Measurements from ENCODE around the gene GIPC3.
"Not testable (repeated sequence)": the region's sequence is repeated elsewhere in the genome, so short reads cannot be mapped to it uniquely, and the experiment has no call there.

The GIPC3 gene

GRCh38 chr19:3578390-3578789, 6.9 kb upstream of the GIPC3 start:
- Histone ChIP-seq H3K4me1 (ENCODE audit: control insufficient read depth, insufficient read depth, low read length) (peaks cover 18% of the 10 kb centered on the region), H3K4me3 (ENCODE audit: low read length in 2 of 2) (no peak overlapping the region), H3K36me3 (ENCODE audit: control insufficient read depth in 2 of 2, insufficient read depth in 2 of 2, low read length in 2 of 2) (peaks cover 2 to 3% of the 10 kb centered on the region in 2 donors), H3K27ac (ENCODE audit: low read length) (no peak overlapping the region), H3K9me3 (ENCODE audit: control insufficient read depth in 2 of 2, low read length in 2 of 2) (no peaks in the 10 kb centered on the region), H3K27me3 (ENCODE audit: control insufficient read depth in 1 of 2, insufficient read depth in 2 of 2, low read length in 2 of 2) (no peaks in the 10 kb centered on the region), H3K9ac (ENCODE audit: low read length in 2 of 2) (no peak overlapping the region)

DNA sequence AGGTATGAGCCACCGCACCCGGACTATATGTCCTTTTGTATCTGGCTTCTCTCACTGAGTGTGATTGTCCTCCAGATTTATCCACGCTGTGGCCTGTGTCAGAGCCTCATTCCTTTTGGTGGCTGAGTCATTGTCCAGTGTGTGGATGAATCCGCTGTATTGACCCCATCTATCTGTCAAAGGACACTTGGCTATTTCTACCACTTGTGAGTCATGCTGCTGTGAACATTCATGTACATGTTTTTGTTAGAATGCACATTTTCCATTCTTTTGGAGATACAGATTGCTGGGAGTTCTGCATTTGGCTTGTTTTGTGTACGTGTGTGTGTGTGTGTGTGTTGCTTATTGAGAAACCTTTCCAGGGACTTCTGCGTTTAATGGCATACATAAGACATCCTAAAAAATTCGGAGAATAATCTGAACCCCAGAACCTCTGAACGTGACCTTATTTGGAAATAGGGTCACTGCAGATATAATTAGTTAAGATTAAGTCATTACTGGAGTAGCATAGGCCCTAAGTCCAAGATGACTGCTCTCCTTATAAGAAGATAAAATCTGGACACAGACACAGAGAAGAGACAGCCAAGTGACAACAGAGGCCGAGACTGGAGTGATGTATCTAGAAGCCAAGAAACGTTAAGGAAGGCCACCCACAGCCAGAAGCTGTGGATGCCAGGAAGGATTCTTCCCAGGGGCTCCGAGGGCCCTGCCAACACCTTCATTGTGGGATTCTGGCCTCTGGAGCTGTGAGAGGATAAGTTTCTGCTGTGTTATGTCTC, 4.9 kb upstream of the GIPC3 start:
- no peak overlapping the region for H3K9ac ChIP-seq (ENCODE audit: low read length in 2 of 2)
- H3K9me3 ChIP-seq (ENCODE audit: control insufficient read depth in 2 of 2, low read length in 2 of 2): no peaks in the 10 kb centered on the region
- H3K4me1 ChIP-seq (ENCODE audit: control insufficient read depth, insufficient read depth, low read length): peaks cover 14% of the 10 kb centered on the region
- no peak overlapping the region for H3K4me3 ChIP-seq (ENCODE audit: low read length in 2 of 2)
- H3K27me3 ChIP-seq (ENCODE audit: control insufficient read depth in 1 of 2, insufficient read depth in 2 of 2, low read length in 2 of 2): peaks cover 2 to 3% of the 10 kb centered on the region in 2 donors
- H3K36me3 ChIP-seq (ENCODE audit: control insufficient read depth in 2 of 2, insufficient read depth in 2 of 2, low read length in 2 of 2): peaks cover 0 to 1% of the 10 kb centered on the region in 2 donors
- no peak overlapping the region for H3K27ac ChIP-seq (ENCODE audit: low read length)

GRCh38 chr19:3581792-3582191, 3.5 kb upstream of the GIPC3 start:
- H3K27ac ChIP-seq (ENCODE audit: low read length); H3K4me3 ChIP-seq (ENCODE audit: low read length in 2 of 2); H3K9ac ChIP-seq (ENCODE audit: low read length in 2 of 2); H3K9me3 ChIP-seq (ENCODE audit: control insufficient read depth in 2 of 2, low read length in 2 of 2); H3K36me3 ChIP-seq (ENCODE audit: control insufficient read depth in 2 of 2, insufficient read depth in 2 of 2, low read length in 2 of 2): not testable (repeated sequence)
- Histone ChIP-seq H3K27me3 (ENCODE audit: control insufficient read depth in 1 of 2, insufficient read depth in 2 of 2, low read length in 2 of 2) (peaks cover 7 to 14% of the 10 kb centered on the region in 2 donors), H3K4me1 (ENCODE audit: control insufficient read depth, insufficient read depth, low read length) (peaks cover 15% of the 10 kb centered on the region)

DNA sequence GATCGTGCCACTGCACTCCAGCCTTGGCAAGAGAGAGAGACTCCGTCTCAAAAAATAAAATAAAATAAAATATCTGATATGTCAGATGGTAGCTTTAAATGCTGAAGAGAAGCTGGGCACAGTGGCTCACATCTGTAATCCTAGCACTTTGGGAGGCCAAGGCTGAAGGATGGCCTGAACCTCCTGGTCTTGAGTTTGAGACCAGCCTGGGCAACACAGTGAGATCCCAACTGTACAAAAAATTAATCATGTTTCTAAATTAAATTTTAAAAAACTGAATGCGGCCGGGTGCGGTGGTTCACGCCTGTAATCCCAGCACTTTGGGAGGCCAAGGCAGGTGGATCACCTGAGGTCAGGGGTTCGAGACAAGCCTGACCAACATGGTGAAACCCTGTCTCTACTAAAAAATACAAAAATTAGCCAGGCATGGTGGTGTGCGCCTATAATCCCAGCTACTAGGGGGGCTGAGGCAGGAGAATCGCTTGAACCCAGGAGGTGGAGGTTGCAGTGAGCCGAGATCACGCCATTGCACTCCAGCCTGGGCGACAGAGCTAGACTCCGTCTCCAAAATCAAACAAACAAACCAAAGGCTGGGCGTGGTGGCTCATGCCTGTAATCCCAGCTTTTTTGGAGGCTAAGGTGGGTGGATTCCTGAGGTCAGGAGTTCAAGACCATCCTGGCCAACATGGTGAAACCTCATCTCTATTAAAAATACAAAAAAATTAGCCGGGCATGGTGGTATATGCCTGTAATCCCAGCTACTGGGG, 1.1 kb upstream of the GIPC3 start:
- Histone ChIP-seq H3K27me3 (ENCODE audit: control insufficient read depth in 1 of 2, insufficient read depth in 2 of 2, low read length in 2 of 2) (peaks cover 7 to 16% of the 10 kb centered on the region in 2 donors), H3K4me1 (ENCODE audit: control insufficient read depth, insufficient read depth, low read length) (peaks cover 19% of the 10 kb centered on the region)
- H3K4me3 ChIP-seq (ENCODE audit: low read length in 2 of 2); H3K9me3 ChIP-seq (ENCODE audit: control insufficient read depth in 2 of 2, low read length in 2 of 2); H3K27ac ChIP-seq (ENCODE audit: low read length); H3K36me3 ChIP-seq (ENCODE audit: control insufficient read depth in 2 of 2, insufficient read depth in 2 of 2, low read length in 2 of 2); H3K9ac ChIP-seq (ENCODE audit: low read length in 2 of 2): not testable (repeated sequence)

DNA sequence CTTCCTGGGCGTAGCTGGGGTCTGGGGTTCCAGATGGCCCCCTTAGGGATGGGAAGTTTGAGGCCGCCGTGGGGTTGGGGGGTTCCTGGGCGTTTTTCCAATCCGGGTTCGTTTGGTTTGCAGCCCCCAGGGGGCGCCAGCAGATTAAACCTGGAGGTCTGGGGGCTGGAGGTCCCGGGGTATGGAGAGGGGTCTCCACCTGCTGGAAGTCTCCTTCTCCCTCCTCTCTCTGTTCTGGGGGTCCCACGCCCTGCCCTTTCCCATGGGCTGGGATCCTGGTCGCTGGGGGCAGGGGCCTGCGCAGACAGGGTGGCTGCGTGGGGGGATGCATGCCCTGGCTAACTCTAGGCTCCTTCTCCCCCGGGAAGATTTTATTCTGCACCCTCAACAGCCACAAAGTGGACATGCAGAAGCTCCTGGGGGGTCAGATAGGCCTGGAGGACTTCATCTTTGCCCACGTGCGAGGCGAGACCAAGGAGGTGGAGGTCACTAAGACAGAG, 899 bp downstream of the GIPC3 start:
- no peak overlapping the region for H3K27ac ChIP-seq (ENCODE audit: low read length)
- H3K9ac ChIP-seq (ENCODE audit: low read length in 2 of 2): no peak overlapping the region
- peak overlapping the region in 1 of 2 donors; percentile 47 for H3K4me3 ChIP-seq (ENCODE audit: low read length in 2 of 2)
- no peaks in the 10 kb centered on the region for H3K9me3 ChIP-seq (ENCODE audit: control insufficient read depth in 2 of 2, low read length in 2 of 2)
- no peaks in the 10 kb centered on the region for H3K36me3 ChIP-seq (ENCODE audit: control insufficient read depth in 2 of 2, insufficient read depth in 2 of 2, low read length in 2 of 2)
- peaks cover 7 to 16% of the 10 kb centered on the region in 2 donors for H3K27me3 ChIP-seq (ENCODE audit: control insufficient read depth in 1 of 2, insufficient read depth in 2 of 2, low read length in 2 of 2)
- peaks cover 19% of the 10 kb centered on the region for H3K4me1 ChIP-seq (ENCODE audit: control insufficient read depth, insufficient read depth, low read length)

DNA sequence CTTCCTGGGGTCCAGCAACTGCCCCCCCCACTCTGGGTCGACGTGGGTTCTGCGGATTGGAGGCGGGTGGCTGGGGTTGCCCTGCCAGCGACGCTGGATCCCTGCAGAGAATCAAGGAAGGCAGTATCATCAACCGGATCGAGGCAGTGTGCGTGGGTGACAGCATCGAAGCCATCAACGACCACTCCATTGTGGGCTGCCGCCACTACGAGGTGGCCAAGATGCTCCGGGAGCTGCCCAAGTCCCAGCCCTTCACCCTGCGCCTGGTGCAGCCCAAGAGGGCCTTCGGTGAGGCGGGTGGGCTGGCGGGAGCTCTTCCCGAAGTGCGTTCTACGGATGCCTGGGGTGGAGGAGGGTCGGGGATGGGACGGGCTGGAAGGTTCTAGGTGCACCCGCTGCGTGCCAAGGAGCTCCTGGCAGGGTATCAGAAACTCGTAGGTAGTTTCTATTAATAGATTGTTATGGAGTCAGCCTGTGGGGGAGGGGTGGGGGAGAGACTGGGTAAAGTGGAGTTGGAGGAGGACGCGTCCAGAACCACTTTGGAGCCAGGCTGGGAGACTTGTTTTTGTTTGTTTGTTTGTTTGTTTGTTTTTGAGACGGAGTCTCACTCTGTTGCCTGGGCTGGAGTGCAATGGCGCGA, 1.5 kb downstream of the GIPC3 start:
- peaks cover 19% of the 10 kb centered on the region for H3K4me1 ChIP-seq (ENCODE audit: control insufficient read depth, insufficient read depth, low read length)
- H3K27ac ChIP-seq (ENCODE audit: low read length): no peak overlapping the region
- no peaks in the 10 kb centered on the region for H3K36me3 ChIP-seq (ENCODE audit: control insufficient read depth in 2 of 2, insufficient read depth in 2 of 2, low read length in 2 of 2)
- H3K27me3 ChIP-seq (ENCODE audit: control insufficient read depth in 1 of 2, insufficient read depth in 2 of 2, low read length in 2 of 2): peaks cover 7 to 16% of the 10 kb centered on the region in 2 donors
- H3K4me3 ChIP-seq (ENCODE audit: low read length in 2 of 2): peak overlapping the region; percentile 29 to 40
- H3K9me3 ChIP-seq (ENCODE audit: control insufficient read depth in 2 of 2, low read length in 2 of 2): no peaks in the 10 kb centered on the region
- no peak overlapping the region for H3K9ac ChIP-seq (ENCODE audit: low read length in 2 of 2)

- Histone ChIP-seq H3K36me3 (ENCODE audit: control insufficient read depth in 2 of 2, insufficient read depth in 2 of 2, low read length in 2 of 2) (no peaks in the 10 kb centered on the region), H3K4me1 (ENCODE audit: control insufficient read depth, insufficient read depth, low read length) (peaks cover 19% of the 10 kb centered on the region), H3K9ac (ENCODE audit: low read length in 2 of 2) (no peak overlapping the region), H3K27ac (ENCODE audit: low read length) (no peak overlapping the region), H3K4me3 (ENCODE audit: low read length in 2 of 2) (no peak overlapping the region), H3K27me3 (ENCODE audit: control insufficient read depth in 1 of 2, insufficient read depth in 2 of 2, low read length in 2 of 2) (peaks cover 6 to 16% of the 10 kb centered on the region in 2 donors), H3K9me3 (ENCODE audit: control insufficient read depth in 2 of 2, low read length in 2 of 2) (no peaks in the 10 kb centered on the region)
These were observed 4.2 kb downstream of the GIPC3 start for GRCh38 chr19:3589439-3589838.

GRCh38 chr19:3589949-3590348, 4.7 kb downstream of the GIPC3 start:
- no peak overlapping the region for H3K9ac ChIP-seq (ENCODE audit: low read length in 2 of 2)
- no peaks in the 10 kb centered on the region for H3K36me3 ChIP-seq (ENCODE audit: control insufficient read depth in 2 of 2, insufficient read depth in 2 of 2, low read length in 2 of 2)
- peaks cover 19% of the 10 kb centered on the region for H3K4me1 ChIP-seq (ENCODE audit: control insufficient read depth, insufficient read depth, low read length)
- no peak overlapping the region for H3K4me3 ChIP-seq (ENCODE audit: low read length in 2 of 2)
- peaks cover 4 to 16% of the 10 kb centered on the region in 2 donors for H3K27me3 ChIP-seq (ENCODE audit: control insufficient read depth in 1 of 2, insufficient read depth in 2 of 2, low read length in 2 of 2)
- H3K9me3 ChIP-seq (ENCODE audit: control insufficient read depth in 2 of 2, low read length in 2 of 2): no peaks in the 10 kb centered on the region
- H3K27ac ChIP-seq (ENCODE audit: low read length): no peak overlapping the region

DNA sequence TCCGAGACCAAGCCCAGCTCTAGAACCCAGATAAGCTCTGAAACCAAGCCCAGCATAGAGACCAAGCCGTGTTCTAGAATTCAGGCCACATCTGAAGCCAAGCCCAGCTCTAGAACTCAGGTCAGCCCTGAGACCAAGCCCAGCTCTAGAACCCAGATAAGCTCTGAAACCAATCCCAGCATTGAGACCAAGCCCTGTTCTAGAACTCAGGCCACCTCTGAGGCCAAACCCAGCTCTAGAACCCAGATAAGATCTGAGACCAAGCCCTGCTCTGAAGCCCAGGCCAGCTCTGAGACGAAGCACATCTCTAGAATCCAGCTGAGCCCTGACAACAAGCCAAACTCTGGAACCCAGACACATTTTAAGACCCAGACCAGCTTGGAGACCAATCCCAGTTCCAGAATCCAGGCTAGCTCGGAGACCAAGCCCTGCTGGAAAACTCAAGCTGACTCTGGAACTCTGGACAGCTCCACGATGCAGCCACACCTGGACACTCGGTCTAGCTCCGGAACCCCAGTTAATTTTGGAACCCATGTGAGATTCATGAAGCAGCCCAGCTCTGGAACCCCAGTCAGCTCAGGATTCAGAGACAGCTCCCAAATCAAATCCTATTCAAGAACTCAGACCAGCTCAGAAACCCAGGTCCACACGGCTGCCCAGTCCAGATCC, 5.8 kb downstream of the GIPC3 start:
- no peak overlapping the region for H3K4me3 ChIP-seq (ENCODE audit: low read length in 2 of 2)
- no peak overlapping the region for H3K9ac ChIP-seq (ENCODE audit: low read length in 2 of 2)
- H3K27me3 ChIP-seq (ENCODE audit: control insufficient read depth in 1 of 2, insufficient read depth in 2 of 2, low read length in 2 of 2): peaks cover 0 to 6% of the 10 kb centered on the region in 2 donors
- H3K27ac ChIP-seq (ENCODE audit: low read length): no peak overlapping the region
- peaks cover 10% of the 10 kb centered on the region for H3K4me1 ChIP-seq (ENCODE audit: control insufficient read depth, insufficient read depth, low read length)
- H3K9me3 ChIP-seq (ENCODE audit: control insufficient read depth in 2 of 2, low read length in 2 of 2): no peaks in the 10 kb centered on the region
- no peaks in the 10 kb centered on the region for H3K36me3 ChIP-seq (ENCODE audit: control insufficient read depth in 2 of 2, insufficient read depth in 2 of 2, low read length in 2 of 2)

DNA sequence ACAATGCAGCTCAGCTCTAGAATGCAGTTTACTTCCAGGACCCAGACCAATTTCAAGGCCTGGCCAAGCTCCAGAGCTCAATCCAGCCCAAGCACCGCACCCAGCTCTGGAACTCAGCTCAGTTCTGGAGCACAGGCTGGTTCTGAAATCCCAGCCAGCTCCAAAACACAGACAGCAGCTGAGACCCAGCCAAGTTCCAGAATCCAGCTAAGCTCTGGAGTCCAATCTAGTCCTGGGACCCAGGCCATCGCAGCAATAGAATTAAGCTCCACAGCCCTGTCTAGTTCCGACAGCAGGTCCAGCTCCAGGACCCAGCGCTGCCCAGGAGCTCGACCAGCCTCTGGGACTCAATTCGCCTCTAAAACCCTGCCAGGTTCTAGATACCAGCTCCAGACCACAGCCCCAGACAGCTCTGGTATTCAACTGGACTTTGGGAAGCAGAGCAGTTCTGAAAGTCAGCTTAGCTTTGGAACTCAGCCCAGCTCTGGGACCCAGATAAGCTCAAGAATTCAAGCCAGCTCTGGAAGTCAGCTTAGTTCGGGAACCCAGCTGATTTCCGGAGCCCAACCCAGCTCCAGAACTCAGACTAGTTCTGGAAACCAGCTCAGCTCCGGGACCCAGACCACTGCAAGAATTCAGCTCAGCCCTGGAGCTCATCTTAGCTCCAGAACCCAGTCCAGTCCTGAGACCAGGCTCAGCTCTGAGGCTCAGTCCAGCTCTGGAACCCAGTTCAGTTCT, 6.8 kb downstream of the GIPC3 start:
- no peak overlapping the region for H3K27ac ChIP-seq (ENCODE audit: low read length)
- H3K9ac ChIP-seq (ENCODE audit: low read length in 2 of 2): no peak overlapping the region

More for the DNA sequence above, 6.8 kb downstream of the GIPC3 start:
- no peaks in the 10 kb centered on the region for H3K9me3 ChIP-seq (ENCODE audit: control insufficient read depth in 2 of 2, low read length in 2 of 2)
- H3K27me3 ChIP-seq (ENCODE audit: control insufficient read depth in 1 of 2, insufficient read depth in 2 of 2, low read length in 2 of 2): no peaks in the 10 kb centered on the region
- H3K36me3 ChIP-seq (ENCODE audit: control insufficient read depth in 2 of 2, insufficient read depth in 2 of 2, low read length in 2 of 2): no peaks in the 10 kb centered on the region
- H3K4me3 ChIP-seq (ENCODE audit: low read length in 2 of 2): no peak overlapping the region
- peaks cover 3% of the 10 kb centered on the region for H3K4me1 ChIP-seq (ENCODE audit: control insufficient read depth, insufficient read depth, low read length)

All from stomach smooth muscle (tissue), 2 donors.